ENCODE data around the gene C1QTNF7.

DNA sequence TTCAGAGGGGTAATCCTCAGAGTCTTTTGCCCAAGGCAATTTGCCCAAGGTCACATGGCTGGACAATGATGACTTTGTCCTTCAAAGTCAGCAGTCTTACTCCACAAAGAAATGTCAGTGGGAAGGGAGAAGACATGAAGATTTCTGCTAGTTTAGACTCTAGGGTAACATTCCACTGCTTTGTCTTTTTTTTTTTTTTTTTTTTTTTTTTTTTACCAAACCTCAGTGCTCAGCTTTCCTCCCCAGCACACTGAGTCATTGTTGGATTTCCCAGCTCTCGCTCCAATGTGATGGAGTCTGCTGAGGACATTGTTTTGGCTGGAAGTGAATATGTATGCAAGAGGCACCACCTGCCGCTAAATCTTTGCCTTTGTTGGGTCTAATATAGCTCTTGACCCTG, 7.2 kb upstream of the C1QTNF7 start:
- TF ChIP-seq ZKSCAN1 (IDR thresholded peaks at IDR 0.05; ENCODE audit: low read length) = no peak
- no peak for TF ChIP-seq HOXA5 (CRISPR knock-in tag; IDR thresholded peaks at IDR 0.05)
- no peak for TF ChIP-seq POLR2AphosphoS5 (IDR thresholded peaks at IDR 0.05; ENCODE audit: low read depth, low read length)
- no peak for TF ChIP-seq NONO (IDR thresholded peaks at IDR 0.05)
- no peak for TF ChIP-seq NONO (CRISPR knock-in tag; conservative IDR thresholded peaks at IDR 0.05)
- no peak for TF ChIP-seq ZNF737 (CRISPR knock-in tag; IDR thresholded peaks at IDR 0.05; ENCODE audit: borderline replicate concordance)
- no peak for TF ChIP-seq ZNF207 (IDR thresholded peaks at IDR 0.05; ENCODE audit: borderline replicate concordance)
- TF ChIP-seq, protein P1, sequence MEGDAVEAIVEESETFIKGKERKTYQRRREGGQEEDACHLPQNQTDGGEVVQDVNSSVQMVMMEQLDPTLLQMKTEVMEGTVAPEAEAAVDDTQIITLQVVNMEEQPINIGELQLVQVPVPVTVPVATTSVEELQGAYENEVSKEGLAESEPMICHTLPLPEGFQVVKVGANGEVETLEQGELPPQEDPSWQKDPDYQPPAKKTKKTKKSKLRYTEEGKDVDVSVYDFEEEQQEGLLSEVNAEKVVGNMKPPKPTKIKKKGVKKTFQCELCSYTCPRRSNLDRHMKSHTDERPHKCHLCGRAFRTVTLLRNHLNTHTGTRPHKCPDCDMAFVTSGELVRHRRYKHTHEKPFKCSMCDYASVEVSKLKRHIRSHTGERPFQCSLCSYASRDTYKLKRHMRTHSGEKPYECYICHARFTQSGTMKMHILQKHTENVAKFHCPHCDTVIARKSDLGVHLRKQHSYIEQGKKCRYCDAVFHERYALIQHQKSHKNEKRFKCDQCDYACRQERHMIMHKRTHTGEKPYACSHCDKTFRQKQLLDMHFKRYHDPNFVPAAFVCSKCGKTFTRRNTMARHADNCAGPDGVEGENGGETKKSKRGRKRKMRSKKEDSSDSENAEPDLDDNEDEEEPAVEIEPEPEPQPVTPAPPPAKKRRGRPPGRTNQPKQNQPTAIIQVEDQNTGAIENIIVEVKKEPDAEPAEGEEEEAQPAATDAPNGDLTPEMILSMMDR (CRISPR knock-in tag; IDR thresholded peaks at IDR 0.05) = no peak
- no peak for TF ChIP-seq PAX8 (CRISPR knock-in tag; IDR thresholded peaks at IDR 0.05; ENCODE audit: borderline replicate concordance)
- TF ChIP-seq EZH2 (conservative IDR thresholded peaks at IDR 0.05; ENCODE audit: low read depth, low read length) = no peak
- no peak for TF ChIP-seq HDAC6 (IDR thresholded peaks at IDR 0.05; ENCODE audit: low read depth, low read length)
- no peak for TF ChIP-seq NFKB2 (CRISPR knock-in tag; IDR thresholded peaks at IDR 0.05; ENCODE audit: borderline replicate concordance)
- no peak for TF ChIP-seq NCOR1 (IDR thresholded peaks at IDR 0.05; ENCODE audit: borderline replicate concordance, low read length)
